ENCODE data around the gene TRIM62. TPM values are rescaled to one million over a fixed set of nuclear protein-coding genes. Genes with fewer than 3 reads are reported as not detected.

TRIM62 gene
- total and polyA plus RNA-seq, 2 experiments from 2014 or later, result 2.9 to 18.9 TPM

DNA sequence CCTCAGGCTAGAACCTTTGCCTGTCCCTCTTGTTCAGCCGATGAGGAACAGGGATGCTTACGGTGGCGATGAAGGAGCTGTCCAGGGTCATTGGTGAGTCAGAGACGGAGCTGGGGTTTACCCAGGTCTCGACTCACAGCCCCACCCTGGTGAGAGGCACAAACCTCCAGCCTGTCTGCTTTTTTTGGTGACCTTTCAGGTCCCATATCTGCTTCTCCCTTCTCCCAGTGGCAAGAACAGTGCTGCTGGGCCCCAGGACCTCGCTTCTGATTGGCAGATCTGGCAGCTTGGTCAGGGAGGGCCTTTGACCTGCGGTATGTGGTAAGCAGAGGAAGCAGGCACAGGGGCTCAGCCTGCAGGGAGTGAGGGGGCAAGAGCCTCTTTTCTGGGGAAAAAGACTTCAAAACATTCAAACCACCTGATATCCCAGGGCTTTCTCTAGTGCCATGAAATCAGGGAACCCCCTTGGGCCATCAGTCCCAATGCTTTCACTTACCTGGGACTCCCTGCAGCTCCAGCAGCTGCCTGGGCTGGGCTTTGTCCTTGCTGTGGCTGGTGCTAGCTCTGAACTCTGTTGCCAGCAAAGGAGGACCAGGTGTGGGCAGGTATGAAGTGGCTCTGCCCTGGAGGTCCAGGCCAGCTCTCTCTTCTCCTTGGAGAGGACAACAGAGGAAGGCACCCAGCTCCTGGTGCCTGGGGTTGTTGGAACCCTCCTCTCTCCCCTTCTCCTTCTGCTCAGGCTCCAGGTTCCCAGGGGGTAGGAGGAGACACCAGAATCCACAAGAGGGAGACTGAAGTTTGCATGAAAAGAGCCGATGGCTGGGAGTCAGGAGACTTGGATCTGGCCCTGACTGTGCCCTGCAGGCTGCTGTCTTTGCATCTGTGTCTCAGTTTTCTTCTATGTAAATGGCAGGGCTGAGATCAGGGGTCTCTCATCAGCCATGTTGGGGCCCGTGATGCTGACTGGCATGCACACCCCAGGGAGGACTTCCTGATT is 41.4 kb downstream of the TRIM62 start (continued):
- TF ChIP-seq, protein P1, sequence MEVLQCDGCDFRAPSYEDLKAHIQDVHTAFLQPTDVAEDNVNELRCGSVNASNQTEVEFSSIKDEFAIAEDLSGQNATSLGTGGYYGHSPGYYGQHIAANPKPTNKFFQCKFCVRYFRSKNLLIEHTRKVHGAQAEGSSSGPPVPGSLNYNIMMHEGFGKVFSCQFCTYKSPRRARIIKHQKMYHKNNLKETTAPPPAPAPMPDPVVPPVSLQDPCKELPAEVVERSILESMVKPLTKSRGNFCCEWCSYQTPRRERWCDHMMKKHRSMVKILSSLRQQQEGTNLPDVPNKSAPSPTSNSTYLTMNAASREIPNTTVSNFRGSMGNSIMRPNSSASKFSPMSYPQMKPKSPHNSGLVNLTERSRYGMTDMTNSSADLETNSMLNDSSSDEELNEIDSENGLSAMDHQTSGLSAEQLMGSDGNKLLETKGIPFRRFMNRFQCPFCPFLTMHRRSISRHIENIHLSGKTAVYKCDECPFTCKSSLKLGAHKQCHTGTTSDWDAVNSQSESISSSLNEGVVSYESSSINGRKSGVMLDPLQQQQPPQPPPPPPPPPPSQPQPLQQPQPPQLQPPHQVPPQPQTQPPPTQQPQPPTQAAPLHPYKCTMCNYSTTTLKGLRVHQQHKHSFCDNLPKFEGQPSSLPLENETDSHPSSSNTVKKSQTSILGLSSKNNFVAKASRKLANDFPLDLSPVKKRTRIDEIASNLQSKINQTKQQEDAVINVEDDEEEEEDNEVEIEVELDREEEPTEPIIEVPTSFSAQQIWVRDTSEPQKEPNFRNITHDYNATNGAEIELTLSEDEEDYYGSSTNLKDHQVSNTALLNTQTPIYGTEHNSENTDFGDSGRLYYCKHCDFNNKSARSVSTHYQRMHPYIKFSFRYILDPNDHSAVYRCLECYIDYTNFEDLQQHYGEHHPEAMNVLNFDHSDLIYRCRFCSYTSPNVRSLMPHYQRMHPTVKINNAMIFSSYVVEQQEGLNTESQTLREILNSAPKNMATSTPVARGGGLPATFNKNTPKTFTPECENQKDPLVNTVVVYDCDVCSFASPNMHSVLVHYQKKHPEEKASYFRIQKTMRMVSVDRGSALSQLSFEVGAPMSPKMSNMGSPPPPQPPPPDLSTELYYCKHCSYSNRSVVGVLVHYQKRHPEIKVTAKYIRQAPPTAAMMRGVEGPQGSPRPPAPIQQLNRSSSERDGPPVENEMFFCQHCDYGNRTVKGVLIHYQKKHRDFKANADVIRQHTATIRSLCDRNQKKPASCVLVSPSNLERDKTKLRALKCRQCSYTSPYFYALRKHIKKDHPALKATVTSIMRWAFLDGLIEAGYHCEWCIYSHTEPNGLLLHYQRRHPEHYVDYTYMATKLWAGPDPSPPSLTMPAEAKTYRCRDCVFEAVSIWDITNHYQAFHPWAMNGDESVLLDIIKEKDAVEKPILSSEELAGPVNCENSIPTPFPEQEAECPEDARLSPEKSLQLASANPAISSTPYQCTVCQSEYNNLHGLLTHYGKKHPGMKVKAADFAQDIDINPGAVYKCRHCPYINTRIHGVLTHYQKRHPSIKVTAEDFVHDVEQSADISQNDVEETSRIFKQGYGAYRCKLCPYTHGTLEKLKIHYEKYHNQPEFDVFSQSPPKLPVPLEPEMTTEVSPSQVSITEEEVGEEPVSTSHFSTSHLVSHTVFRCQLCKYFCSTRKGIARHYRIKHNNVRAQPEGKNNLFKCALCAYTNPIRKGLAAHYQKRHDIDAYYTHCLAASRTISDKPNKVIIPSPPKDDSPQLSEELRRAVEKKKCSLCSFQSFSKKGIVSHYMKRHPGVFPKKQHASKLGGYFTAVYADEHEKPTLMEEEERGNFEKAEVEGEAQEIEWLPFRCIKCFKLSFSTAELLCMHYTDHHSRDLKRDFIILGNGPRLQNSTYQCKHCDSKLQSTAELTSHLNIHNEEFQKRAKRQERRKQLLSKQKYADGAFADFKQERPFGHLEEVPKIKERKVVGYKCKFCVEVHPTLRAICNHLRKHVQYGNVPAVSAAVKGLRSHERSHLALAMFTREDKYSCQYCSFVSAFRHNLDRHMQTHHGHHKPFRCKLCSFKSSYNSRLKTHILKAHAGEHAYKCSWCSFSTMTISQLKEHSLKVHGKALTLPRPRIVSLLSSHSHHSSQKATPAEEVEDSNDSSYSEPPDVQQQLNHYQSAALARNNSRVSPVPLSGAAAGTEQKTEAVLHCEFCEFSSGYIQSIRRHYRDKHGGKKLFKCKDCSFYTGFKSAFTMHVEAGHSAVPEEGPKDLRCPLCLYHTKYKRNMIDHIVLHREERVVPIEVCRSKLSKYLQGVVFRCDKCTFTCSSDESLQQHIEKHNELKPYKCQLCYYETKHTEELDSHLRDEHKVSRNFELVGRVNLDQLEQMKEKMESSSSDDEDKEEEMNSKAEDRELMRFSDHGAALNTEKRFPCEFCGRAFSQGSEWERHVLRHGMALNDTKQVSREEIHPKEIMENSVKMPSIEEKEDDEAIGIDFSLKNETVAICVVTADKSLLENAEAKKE (CRISPR knock-in tag; IDR thresholded peaks at IDR 0.05), result no peak
- TF ChIP-seq CTCF (conservative IDR thresholded peaks at IDR 0.05; ENCODE audit: low read depth in 2 of 2) (peak in 1 of 2 experiments; percentile 54; a peak in 2 of 4 replicates), JUNB (IDR thresholded peaks at IDR 0.05; ENCODE audit: unreplicated experiment) (no peak)
- TF ChIP-seq, protein P2, sequence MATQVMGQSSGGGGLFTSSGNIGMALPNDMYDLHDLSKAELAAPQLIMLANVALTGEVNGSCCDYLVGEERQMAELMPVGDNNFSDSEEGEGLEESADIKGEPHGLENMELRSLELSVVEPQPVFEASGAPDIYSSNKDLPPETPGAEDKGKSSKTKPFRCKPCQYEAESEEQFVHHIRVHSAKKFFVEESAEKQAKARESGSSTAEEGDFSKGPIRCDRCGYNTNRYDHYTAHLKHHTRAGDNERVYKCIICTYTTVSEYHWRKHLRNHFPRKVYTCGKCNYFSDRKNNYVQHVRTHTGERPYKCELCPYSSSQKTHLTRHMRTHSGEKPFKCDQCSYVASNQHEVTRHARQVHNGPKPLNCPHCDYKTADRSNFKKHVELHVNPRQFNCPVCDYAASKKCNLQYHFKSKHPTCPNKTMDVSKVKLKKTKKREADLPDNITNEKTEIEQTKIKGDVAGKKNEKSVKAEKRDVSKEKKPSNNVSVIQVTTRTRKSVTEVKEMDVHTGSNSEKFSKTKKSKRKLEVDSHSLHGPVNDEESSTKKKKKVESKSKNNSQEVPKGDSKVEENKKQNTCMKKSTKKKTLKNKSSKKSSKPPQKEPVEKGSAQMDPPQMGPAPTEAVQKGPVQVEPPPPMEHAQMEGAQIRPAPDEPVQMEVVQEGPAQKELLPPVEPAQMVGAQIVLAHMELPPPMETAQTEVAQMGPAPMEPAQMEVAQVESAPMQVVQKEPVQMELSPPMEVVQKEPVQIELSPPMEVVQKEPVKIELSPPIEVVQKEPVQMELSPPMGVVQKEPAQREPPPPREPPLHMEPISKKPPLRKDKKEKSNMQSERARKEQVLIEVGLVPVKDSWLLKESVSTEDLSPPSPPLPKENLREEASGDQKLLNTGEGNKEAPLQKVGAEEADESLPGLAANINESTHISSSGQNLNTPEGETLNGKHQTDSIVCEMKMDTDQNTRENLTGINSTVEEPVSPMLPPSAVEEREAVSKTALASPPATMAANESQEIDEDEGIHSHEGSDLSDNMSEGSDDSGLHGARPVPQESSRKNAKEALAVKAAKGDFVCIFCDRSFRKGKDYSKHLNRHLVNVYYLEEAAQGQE (IDR thresholded peaks at IDR 0.05; ENCODE audit: unreplicated experiment), result peak; percentile 70

All from GM23338 (cell line).